Left ventricle myocardium inferior (tissue), 1 donor: ENCODE results near the gene ITGA4. TPM values are rescaled to one million over a fixed set of nuclear protein-coding genes. Genes with fewer than 3 reads are reported as not detected.

Experiments used
- DNase-seq: peaks from one replicate; pipeline ENCODE4 v3.0.0-alpha.2; 2020
- H3K27ac ChIP-seq: fragments of 200-600 bp; replicated peaks from 2 replicates; pipeline ENCODE4 v1.8.0; 2021
- H3K27me3 ChIP-seq: fragments of 200-600 bp; 2 replicates; pipeline ENCODE4 v1.8.0; 2021; ENCODE audit warnings: low read depth
- H3K36me3 ChIP-seq: fragments of 200-600 bp; 2 replicates; pipeline ENCODE4 v1.8.0; 2021
- H3K4me1 ChIP-seq: fragments of 200-600 bp; 2 replicates; pipeline ENCODE4 v1.8.0; 2021
- H3K4me3 ChIP-seq: fragments of 200-600 bp; 2 replicates; pipeline ENCODE4 v1.8.0; 2021; ENCODE audit warnings: mild to moderate bottlenecking, moderate library complexity
- H3K9me3 ChIP-seq: fragments of 200-600 bp; replicated peaks from 2 replicates; pipeline ENCODE4 v1.8.0; 2021
- CTCF ChIP-seq: fragments of 200-600 bp; IDR thresholded peaks from 2 replicates; pipeline ENCODE4 v1.8.0; 2021; ENCODE audit warnings: antibody characterized with exemption, mild to moderate bottlenecking, borderline replicate concordance
- intact Hi-C: fragments of 100-400 bp; cut with micrococcal nuclease; formaldehyde crosslinking; loops from one replicate; pipeline ENCODE4 v1.11.0; 2022
- total RNA-seq: library from RNA; stranded (reverse); fragmentation: NEBNext Ultra II Directional; extraction: Animal tissue kit (Norgen Biotek cat#: 25700); gene quantifications from one replicate; pipeline ENCODE4 v1.2.1, GENCODE V29; 2021
- donor health status: DM: no; HTN: yes; CAD: no; lungs with severe emphysema.

The ITGA4 gene
- total RNA-seq, 1 donor from 2014 or later, result 0.74 TPM

GRCh38 chr2:181576431-181576830 lies 119.2 kb downstream of the ITGA4 start:
- no peak for DNase-seq
- Histone ChIP-seq H3K9me3 (no peaks in the 10 kb centered on the region), H3K27me3 (peaks cover 30% of the 10 kb centered on the region), H3K27ac (no peak overlapping the region), H3K36me3 (no peaks in the 10 kb centered on the region), H3K4me1 (no peaks in the 10 kb centered on the region), H3K4me3 (no peak overlapping the region)
- intact Hi-C loops, result no loop called here
- no peak for TF ChIP-seq CTCF

- Histone ChIP-seq H3K27ac (no peak overlapping the region), H3K27me3 (peaks cover 35% of the 10 kb centered on the region), H3K4me3 (no peak overlapping the region), H3K9me3 (no peaks in the 10 kb centered on the region), H3K4me1 (no peaks in the 10 kb centered on the region), H3K36me3 (no peaks in the 10 kb centered on the region)
- TF ChIP-seq CTCF, result no peak
- intact Hi-C loops, result no loop called here
- no peak for DNase-seq
Measured at GRCh38 chr2:181578829-181579228, 121.6 kb downstream of the ITGA4 start.

GRCh38 chr2:181581534-181581933 lies 124.3 kb downstream of the ITGA4 start:
- Histone ChIP-seq H3K27ac (no peak overlapping the region), H3K36me3 (no peaks in the 10 kb centered on the region), H3K9me3 (no peaks in the 10 kb centered on the region), H3K4me3 (no peak overlapping the region), H3K4me1 (no peaks in the 10 kb centered on the region), H3K27me3 (peaks cover 42% of the 10 kb centered on the region)
- no peak for TF ChIP-seq CTCF
- intact Hi-C loops, result no loop called here
- no peak for DNase-seq

GRCh38 chr2:181585732-181586131 lies 128.5 kb downstream of the ITGA4 start:
- Histone ChIP-seq H3K4me3 (no peak overlapping the region), H3K4me1 (no peaks in the 10 kb centered on the region), H3K9me3 (no peaks in the 10 kb centered on the region), H3K27ac (no peak overlapping the region), H3K36me3 (no peaks in the 10 kb centered on the region), H3K27me3 (peaks cover 56% of the 10 kb centered on the region)
- DNase-seq, result no peak
- intact Hi-C loops, result no loop called here
- TF ChIP-seq CTCF, result no peak

Other genes with a start within 250 kb of the ITGA4 start
- gene CERKL, start 199.7 kb downstream of the ITGA4 start, total RNA-seq, result not detected
- not detected for gene NEUROD1, start 223.1 kb downstream of the ITGA4 start, total RNA-seq